ENCODE results near the gene ZNF611. TPM values are rescaled to one million over a fixed set of nuclear protein-coding genes. Genes with fewer than 3 reads are reported as not detected.
"Not testable (repeated sequence)": the region's sequence is repeated elsewhere in the genome, so short reads cannot be mapped to it uniquely, and the experiment has no call there.

Gene ZNF611
- total RNA-seq, 6 experiments from 2014 or later, result 3.3 to 5.4 (median 3.9) TPM

DNA sequence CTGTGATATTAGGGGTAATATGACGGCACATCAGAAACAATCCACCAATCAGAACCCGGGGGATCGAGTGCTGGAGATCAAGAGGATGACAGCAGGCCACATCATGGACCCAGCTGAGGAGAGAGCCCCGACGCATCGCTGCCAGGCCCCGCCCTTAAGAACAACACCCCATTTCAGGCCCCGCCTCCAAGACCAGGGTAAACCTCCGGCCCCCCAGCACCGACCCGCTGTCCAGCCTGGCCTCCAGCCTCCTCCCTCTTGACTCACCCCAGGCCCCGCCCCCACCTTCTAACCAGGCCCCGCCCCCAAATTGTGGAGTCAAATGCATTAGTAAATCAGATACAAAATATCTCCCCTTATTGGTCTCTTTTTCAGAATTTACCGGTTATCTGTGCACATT is 4.7 kb upstream of the ZNF611 start:
- H3K27me3 ChIP-seq, result no peaks in the 10 kb centered on the region
- TF ChIP-seq, protein P1, sequence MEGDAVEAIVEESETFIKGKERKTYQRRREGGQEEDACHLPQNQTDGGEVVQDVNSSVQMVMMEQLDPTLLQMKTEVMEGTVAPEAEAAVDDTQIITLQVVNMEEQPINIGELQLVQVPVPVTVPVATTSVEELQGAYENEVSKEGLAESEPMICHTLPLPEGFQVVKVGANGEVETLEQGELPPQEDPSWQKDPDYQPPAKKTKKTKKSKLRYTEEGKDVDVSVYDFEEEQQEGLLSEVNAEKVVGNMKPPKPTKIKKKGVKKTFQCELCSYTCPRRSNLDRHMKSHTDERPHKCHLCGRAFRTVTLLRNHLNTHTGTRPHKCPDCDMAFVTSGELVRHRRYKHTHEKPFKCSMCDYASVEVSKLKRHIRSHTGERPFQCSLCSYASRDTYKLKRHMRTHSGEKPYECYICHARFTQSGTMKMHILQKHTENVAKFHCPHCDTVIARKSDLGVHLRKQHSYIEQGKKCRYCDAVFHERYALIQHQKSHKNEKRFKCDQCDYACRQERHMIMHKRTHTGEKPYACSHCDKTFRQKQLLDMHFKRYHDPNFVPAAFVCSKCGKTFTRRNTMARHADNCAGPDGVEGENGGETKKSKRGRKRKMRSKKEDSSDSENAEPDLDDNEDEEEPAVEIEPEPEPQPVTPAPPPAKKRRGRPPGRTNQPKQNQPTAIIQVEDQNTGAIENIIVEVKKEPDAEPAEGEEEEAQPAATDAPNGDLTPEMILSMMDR (IDR thresholded peaks at IDR 0.05), result no peak
- no peak for TF ChIP-seq POLR2A (IDR thresholded peaks at IDR 0.05)
- intact Hi-C loops (cut with DNase I), result no loop called here
- H3K27ac ChIP-seq, result no peak overlapping the region
- no peak for ATAC-seq
- H3K4me1 ChIP-seq, result no peaks in the 10 kb centered on the region
- no peaks in the 10 kb centered on the region for H3K36me3 ChIP-seq
- WGBS (ENCODE audit: insufficient coverage, low coverage, low lambda C conversion rate, missing lambda C conversion rate), result 21% methylated on average over 2 of the region's 14 CpGs
- no peak overlapping the region for H3K4me3 ChIP-seq
- no peaks in the 10 kb centered on the region for H3K9me3 ChIP-seq
- no peak for DNase-seq

DNA sequence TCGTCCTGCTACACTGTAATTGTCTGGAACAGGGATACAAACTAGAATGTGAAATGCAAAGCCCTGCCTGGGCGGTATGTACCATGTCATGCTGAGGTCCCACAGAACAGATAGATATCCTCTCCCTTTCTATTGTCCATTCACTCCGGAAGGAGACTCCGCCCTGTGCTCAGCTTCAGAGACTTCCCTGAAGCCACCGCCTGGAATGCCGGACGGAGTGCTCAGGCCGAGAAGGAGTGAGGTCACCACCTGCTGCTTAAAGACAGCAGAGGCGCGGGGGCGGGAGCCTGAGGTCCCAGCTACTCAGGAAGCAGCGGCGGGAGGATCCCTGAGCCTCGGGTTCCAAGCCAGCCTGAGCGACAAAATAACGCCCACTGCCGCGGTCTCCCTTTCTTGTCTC is 890 bp upstream of the ZNF611 start:
- H3K9me3 ChIP-seq, result no peaks in the 10 kb centered on the region
- DNase-seq (peak; percentile 51 to 73 (median 61)), ATAC-seq (peak; percentile 17 to 60 (median 34))
- no peaks in the 10 kb centered on the region for H3K4me1 ChIP-seq
- intact Hi-C loops (cut with DNase I), result no loop called here
- no peaks in the 10 kb centered on the region for H3K36me3 ChIP-seq
- peak overlapping the region; percentile 49 to 67 (median 59) for H3K27ac ChIP-seq
- H3K4me3 ChIP-seq, result no peak overlapping the region
- no peak for TF ChIP-seq POLR2A (IDR thresholded peaks at IDR 0.05)
- TF ChIP-seq, protein P1 (IDR thresholded peaks at IDR 0.05), result no peak
- WGBS (ENCODE audit: insufficient coverage, low coverage, low lambda C conversion rate, missing lambda C conversion rate), result 48% methylated on average over 5 of the region's 18 CpGs
- H3K27me3 ChIP-seq, result no peaks in the 10 kb centered on the region

DNA sequence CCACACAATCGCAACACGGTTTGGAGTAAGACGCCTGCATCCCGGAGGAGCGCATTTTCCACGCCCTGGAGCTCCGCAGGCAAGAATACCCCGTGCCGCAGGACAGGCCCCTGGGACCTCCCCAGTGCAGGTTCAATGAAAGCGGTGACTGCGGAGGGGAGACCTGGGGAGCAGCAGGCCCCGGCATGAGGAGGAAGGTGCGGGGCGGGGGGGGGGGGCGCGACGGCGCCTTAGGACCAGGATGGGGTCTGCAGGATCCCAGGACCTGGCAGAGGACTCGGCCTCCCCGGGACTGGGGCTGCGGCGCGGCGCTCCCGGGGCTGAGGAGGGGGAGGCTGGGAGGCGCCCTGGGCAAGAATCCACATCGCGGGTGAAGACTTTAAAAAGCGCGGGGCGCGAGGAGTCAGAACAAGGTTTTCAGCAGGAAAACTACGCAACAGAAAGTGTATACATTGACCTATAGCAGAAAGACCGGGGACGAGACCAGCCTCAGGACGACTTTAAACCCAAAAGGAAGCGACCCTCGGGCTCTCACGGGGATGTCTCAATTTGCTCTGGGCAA is 432 bp downstream of the ZNF611 start:
- H3K9me3 ChIP-seq, result no peaks in the 10 kb centered on the region
- WGBS (ENCODE audit: insufficient coverage, low coverage, low lambda C conversion rate, missing lambda C conversion rate), result 1% methylated on average over 28 of the region's 39 CpGs
- no peaks in the 10 kb centered on the region for H3K27me3 ChIP-seq
- H3K27ac ChIP-seq, result peak overlapping the region; percentile 49 to 67 (median 59)
- no peaks in the 10 kb centered on the region for H3K4me1 ChIP-seq
- DNase-seq (peak; percentile 27 to 57 (median 48)), ATAC-seq (peak; percentile 16 to 42 (median 28))
- peak overlapping the region; percentile 65 to 76 (median 73) for H3K4me3 ChIP-seq
- TF ChIP-seq, protein P1 (IDR thresholded peaks at IDR 0.05), result no peak
- TF ChIP-seq POLR2A (IDR thresholded peaks at IDR 0.05), result no peak
- intact Hi-C loops (cut with DNase I), result no loop called here
- H3K36me3 ChIP-seq, result no peaks in the 10 kb centered on the region

DNA sequence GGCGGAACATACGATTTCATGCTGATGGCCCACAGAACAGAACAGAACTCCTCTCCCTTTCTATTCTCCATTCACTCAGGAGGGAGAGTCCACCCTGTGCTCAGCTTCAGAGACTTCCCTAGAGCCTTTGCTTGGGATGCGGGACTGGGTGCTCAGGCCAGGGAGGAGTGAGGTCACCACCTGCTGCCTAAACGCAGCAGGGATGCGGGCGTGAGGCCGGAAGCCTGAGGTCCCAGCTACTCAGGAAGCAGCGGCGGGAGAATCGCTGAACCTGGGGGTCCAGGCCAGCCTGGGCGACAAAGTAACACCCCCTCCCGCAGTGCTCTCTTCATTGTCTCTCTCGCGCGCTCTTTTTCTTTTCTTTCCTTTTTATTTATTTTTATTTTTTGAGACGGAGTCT is 8.8 kb downstream of the ZNF611 start:
- WGBS (ENCODE audit: insufficient coverage, low coverage, low lambda C conversion rate, missing lambda C conversion rate), result 98% methylated on average over 9 of the region's 16 CpGs
- H3K36me3 ChIP-seq, result not testable (repeated sequence)

DNA sequence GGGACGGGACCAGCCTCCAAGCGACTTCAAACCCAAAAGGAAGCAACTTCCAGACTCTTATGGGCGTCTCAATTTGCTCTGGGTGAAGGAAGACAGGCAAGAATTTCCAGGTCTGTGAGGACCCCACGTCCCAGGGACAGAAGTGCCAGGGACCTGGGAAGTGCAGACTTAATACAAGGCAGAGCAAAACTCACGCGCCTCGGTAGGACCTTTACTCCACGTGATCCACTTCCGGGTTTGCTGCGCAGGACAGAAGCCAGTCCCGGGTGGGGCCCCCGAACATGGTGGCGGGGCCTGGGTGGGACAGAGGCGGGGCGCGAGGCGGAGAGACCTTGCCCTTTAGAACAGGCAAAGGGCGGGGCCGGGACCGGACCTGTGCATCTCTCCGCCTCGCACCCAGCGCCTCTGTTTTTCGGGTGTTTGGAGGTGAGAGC is 9.3 kb downstream of the ZNF611 start:
- 93% methylated on average over 8 of the region's 24 CpGs for WGBS (ENCODE audit: insufficient coverage, low coverage, low lambda C conversion rate, missing lambda C conversion rate)
- Histone ChIP-seq H3K4me3 (no peak overlapping the region), H3K4me1 (no peaks in the 10 kb centered on the region), H3K27ac (no peak overlapping the region), H3K9me3 (no peaks in the 10 kb centered on the region), H3K36me3 (peaks cover 0 to 6% (median 0%) of the 10 kb centered on the region in 4 donors), H3K27me3 (no peaks in the 10 kb centered on the region)
- no peak for DNase-seq
- no peak for ATAC-seq
- TF ChIP-seq, protein P1 (IDR thresholded peaks at IDR 0.05), result no peak
- TF ChIP-seq POLR2A (IDR thresholded peaks at IDR 0.05), result no peak
- intact Hi-C loops (cut with DNase I), result no loop called here

More for the DNA sequence above, 8.8 kb downstream of the ZNF611 start:
- H3K4me1 ChIP-seq; H3K4me3 ChIP-seq; ATAC-seq; DNase-seq; H3K9me3 ChIP-seq; H3K27me3 ChIP-seq; H3K27ac ChIP-seq; intact Hi-C loops (cut with DNase I): not testable (repeated sequence)

Measured in right lobe of liver (tissue), 6 donors.